Measurements from ENCODE around the gene HOTAIR. TPM values are rescaled to one million over a fixed set of nuclear protein-coding genes. Genes with fewer than 3 reads are reported as not detected.

Gene HOTAIR
- total and polyA plus RNA-seq, 4 donors, result 9.7 TPM; not detected in 3

GRCh38 chr12:53972152-53972702 lies 2.5 kb downstream of the HOTAIR start:
- intact Hi-C loops (cut with DNase I), result no loop called here
- no peaks in the 10 kb centered on the region for H3K4me1 ChIP-seq (ENCODE audit: control insufficient read depth in 1 of 2, insufficient read depth in 2 of 2, low read length in 2 of 2)
- WGBS, 2 donors, result 27 to 33% methylated on average over 9 of the region's 9 CpGs
- no peak overlapping the region for H3K4me3 ChIP-seq (ENCODE audit: low read length in 2 of 2)
- H3K27me3 ChIP-seq (ENCODE audit: control insufficient read depth in 1 of 2, insufficient read depth in 2 of 2, low read length in 1 of 2), result no peaks in the 10 kb centered on the region
- H3K27ac ChIP-seq (ENCODE audit: low read depth in 1 of 2, low read length in 2 of 2), result no peak overlapping the region
- DNase-seq, result no peak
- no peaks in the 10 kb centered on the region for H3K36me3 ChIP-seq (ENCODE audit: control insufficient read depth in 1 of 2, insufficient read depth in 2 of 2, low read length in 1 of 2)
- no peaks in the 10 kb centered on the region for H3K9me3 ChIP-seq (ENCODE audit: control insufficient read depth, low read length)
- no peak for ATAC-seq (ENCODE audit: low FRiP score)

GRCh38 chr12:53971686-53972085 lies 3.1 kb downstream of the HOTAIR start:
- ATAC-seq (ENCODE audit: low FRiP score), result no peak
- H3K4me1 ChIP-seq (ENCODE audit: control insufficient read depth in 1 of 2, insufficient read depth in 2 of 2, low read length in 2 of 2), result no peaks in the 10 kb centered on the region
- no peaks in the 10 kb centered on the region for H3K27me3 ChIP-seq (ENCODE audit: control insufficient read depth in 1 of 2, insufficient read depth in 2 of 2, low read length in 1 of 2)
- no peaks in the 10 kb centered on the region for H3K36me3 ChIP-seq (ENCODE audit: control insufficient read depth in 1 of 2, insufficient read depth in 2 of 2, low read length in 1 of 2)
- no peaks in the 10 kb centered on the region for H3K9me3 ChIP-seq (ENCODE audit: control insufficient read depth, low read length)
- WGBS, 2 donors, result 19 to 49% methylated on average over 2 of the region's 2 CpGs
- intact Hi-C loops (cut with DNase I), result no loop called here
- no peak overlapping the region for H3K4me3 ChIP-seq (ENCODE audit: low read length in 2 of 2)
- no peak for DNase-seq
- H3K27ac ChIP-seq (ENCODE audit: low read depth in 1 of 2, low read length in 2 of 2), result no peak overlapping the region

GRCh38 chr12:53971129-53971528 lies 3.6 kb downstream of the HOTAIR start:
- Histone ChIP-seq H3K27ac (ENCODE audit: low read depth in 1 of 2, low read length in 2 of 2) (no peak overlapping the region), H3K36me3 (ENCODE audit: control insufficient read depth in 1 of 2, insufficient read depth in 2 of 2, low read length in 1 of 2) (no peaks in the 10 kb centered on the region), H3K9me3 (ENCODE audit: control insufficient read depth, low read length) (no peaks in the 10 kb centered on the region), H3K27me3 (ENCODE audit: control insufficient read depth in 1 of 2, insufficient read depth in 2 of 2, low read length in 1 of 2) (no peaks in the 10 kb centered on the region), H3K4me3 (ENCODE audit: low read length in 2 of 2) (no peak overlapping the region), H3K4me1 (ENCODE audit: control insufficient read depth in 1 of 2, insufficient read depth in 2 of 2, low read length in 2 of 2) (no peaks in the 10 kb centered on the region)
- intact Hi-C loops (cut with DNase I), result no loop called here
- ATAC-seq (ENCODE audit: low FRiP score), result no peak
- 77 to 81% methylated on average over 3 of the region's 3 CpGs for WGBS, 2 donors
- no peak for DNase-seq

DNA sequence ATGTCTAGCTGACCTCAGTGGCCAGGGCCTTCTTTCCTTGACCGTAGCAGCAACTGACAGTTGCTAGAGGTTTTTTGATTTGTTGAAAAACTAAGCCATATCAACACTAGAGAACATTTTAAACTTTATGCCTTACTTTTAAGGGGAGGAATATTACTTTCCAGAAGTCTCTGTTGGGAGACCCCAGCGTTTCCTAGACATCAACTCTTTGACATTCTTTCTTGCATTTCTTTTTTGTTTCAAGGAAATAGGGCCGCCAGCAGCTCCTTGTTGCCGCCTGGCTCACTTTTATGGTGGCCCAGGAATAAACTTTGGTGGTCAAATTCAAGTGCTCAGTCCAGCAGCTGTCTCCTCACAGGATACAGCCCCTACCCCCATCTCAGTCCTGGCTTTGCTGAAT lies 4.3 kb downstream of the HOTAIR start:
- no peak for ATAC-seq (ENCODE audit: low FRiP score)
- no peaks in the 10 kb centered on the region for H3K27me3 ChIP-seq (ENCODE audit: control insufficient read depth in 1 of 2, insufficient read depth in 2 of 2, low read length in 1 of 2)
- intact Hi-C loops (cut with DNase I), result no loop called here

DNA sequence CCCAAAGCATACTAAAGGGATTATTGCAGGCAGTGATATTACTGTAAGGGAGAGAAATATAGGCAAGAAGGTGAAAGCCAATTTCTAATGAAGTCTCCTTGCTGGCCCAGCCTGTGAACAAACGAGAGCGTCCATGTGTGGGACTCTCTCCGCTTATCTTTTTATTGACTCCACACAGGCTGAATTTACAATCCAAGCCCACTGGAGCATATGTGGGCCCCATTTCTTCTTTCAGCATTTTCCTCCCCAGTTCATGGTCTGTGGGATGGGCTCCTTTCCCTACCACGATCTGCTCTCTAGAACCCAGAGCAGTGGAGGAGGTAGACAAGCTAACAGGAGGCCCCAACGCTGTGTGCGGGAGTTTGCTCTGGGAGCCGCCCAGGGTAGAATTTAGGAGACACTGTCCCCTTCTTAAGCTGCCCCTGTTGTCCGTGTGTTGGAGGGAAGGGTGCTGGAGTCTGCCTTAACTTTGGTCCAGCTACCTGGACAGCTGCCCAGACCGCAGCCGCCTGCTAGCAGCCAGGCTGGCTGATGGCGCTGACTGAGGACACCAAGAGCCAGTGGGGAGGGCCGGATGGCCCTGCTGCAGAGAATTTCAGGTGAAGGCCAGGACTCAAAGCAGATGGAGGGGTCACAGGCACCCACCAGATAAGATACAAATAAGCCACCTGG lies 5.0 kb downstream of the HOTAIR start:
- no peak for DNase-seq
- Histone ChIP-seq H3K4me1 (ENCODE audit: control insufficient read depth in 1 of 2, insufficient read depth in 2 of 2, low read length in 2 of 2) (no peaks in the 10 kb centered on the region), H3K4me3 (ENCODE audit: low read length in 2 of 2) (no peak overlapping the region), H3K27ac (ENCODE audit: low read depth in 1 of 2, low read length in 2 of 2) (no peak overlapping the region), H3K27me3 (ENCODE audit: control insufficient read depth in 1 of 2, insufficient read depth in 2 of 2, low read length in 1 of 2) (no peaks in the 10 kb centered on the region), H3K9me3 (ENCODE audit: control insufficient read depth, low read length) (no peaks in the 10 kb centered on the region), H3K36me3 (ENCODE audit: control insufficient read depth in 1 of 2, insufficient read depth in 2 of 2, low read length in 1 of 2) (no peaks in the 10 kb centered on the region)
- intact Hi-C loops (cut with DNase I), result no loop called here
- 23 to 24% methylated on average over 12 of the region's 12 CpGs for WGBS, 2 donors
- ATAC-seq (ENCODE audit: low FRiP score), result no peak

More for the DNA sequence above, 4.3 kb downstream of the HOTAIR start:
- no peaks in the 10 kb centered on the region for H3K4me1 ChIP-seq (ENCODE audit: control insufficient read depth in 1 of 2, insufficient read depth in 2 of 2, low read length in 2 of 2)
- H3K27ac ChIP-seq (ENCODE audit: low read depth in 1 of 2, low read length in 2 of 2), result no peak overlapping the region
- H3K4me3 ChIP-seq (ENCODE audit: low read length in 2 of 2), result no peak overlapping the region
- 60 to 63% methylated on average over 4 of the region's 4 CpGs for WGBS, 2 donors
- DNase-seq, result no peak
- H3K36me3 ChIP-seq (ENCODE audit: control insufficient read depth in 1 of 2, insufficient read depth in 2 of 2, low read length in 1 of 2), result no peaks in the 10 kb centered on the region
- no peaks in the 10 kb centered on the region for H3K9me3 ChIP-seq (ENCODE audit: control insufficient read depth, low read length)

DNA sequence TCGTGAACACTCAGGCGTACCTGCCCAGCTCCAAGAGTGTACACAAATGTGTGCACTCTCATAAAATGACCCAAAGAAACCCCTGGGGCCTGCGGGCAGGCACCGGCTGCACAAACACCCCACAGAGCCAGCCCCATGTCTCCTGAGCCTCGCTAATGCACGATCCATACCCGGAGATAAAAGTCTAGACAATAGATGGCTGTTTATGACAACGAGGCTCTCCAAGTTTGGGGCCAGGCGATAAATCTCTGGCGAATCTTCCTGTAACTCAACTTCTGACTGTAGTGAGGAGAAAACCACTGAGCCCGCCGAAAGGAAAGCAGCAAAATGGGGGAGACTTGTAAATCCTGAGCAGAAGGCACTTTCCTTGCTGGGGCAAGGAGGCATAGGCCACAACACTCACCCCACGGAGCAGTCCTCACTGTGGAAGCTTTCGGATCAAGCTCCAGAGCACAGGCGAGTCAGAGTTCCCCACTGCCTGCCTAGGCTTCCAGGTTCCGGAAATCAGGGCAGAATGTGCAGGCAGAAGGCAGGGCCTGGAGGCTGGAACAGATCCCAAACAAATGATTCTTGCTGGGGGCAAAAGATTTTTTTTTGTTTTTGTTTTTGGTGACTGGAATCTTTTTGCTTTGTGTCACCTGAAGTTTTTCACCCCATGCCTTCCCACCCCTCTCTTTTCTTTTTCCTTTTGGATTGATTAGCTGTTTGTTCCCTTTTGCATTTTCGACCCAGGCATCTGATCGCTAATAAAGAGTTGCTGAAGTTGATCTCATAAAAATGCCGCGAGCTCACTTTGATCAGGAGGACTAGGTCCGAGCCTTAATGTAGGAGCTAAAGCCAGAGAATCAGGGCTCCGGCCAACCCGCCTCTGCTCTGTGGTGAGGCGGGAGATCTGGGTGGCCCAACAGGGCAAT lies 6.3 kb downstream of the HOTAIR start:
- ATAC-seq (ENCODE audit: low FRiP score) (no peak), DNase-seq (peak in 1 of 2 donors; percentile 67)
- intact Hi-C loops (cut with DNase I), result no loop called here
- no peak overlapping the region for H3K27ac ChIP-seq (ENCODE audit: low read depth in 1 of 2, low read length in 2 of 2)
- 67% methylated on average over 24 of the region's 24 CpGs for WGBS, 2 donors
- no peaks in the 10 kb centered on the region for H3K36me3 ChIP-seq (ENCODE audit: control insufficient read depth in 1 of 2, insufficient read depth in 2 of 2, low read length in 1 of 2)
- no peaks in the 10 kb centered on the region for H3K4me1 ChIP-seq (ENCODE audit: control insufficient read depth in 1 of 2, insufficient read depth in 2 of 2, low read length in 2 of 2)
- H3K9me3 ChIP-seq (ENCODE audit: control insufficient read depth, low read length), result no peaks in the 10 kb centered on the region
- no peak overlapping the region for H3K4me3 ChIP-seq (ENCODE audit: low read length in 2 of 2)
- no peaks in the 10 kb centered on the region for H3K27me3 ChIP-seq (ENCODE audit: control insufficient read depth in 1 of 2, insufficient read depth in 2 of 2, low read length in 1 of 2)

DNA sequence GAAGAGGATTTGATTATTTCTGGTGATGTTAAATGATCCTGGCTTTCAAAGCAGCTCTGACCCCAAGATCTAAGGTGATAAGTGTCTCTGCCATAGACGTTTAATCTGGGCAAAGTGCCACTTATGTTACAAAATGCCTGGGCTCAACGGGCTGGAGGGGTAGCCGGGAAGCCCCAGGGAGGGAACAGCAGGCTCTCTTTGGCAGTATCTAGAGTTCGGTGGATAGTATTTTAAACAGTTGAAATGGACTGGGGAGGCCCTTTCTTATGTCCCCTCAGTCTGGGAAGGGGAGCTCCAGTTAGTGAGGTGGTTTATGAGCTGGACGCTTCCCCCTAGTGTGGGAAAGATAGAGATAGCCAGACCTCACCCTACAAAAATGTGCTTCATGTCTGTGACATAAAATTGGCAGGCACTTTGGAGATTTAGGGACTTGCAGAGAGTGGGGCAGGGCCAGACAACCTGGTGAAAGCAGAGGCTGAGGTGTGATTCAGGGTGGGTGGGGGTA lies 7.3 kb downstream of the HOTAIR start:
- WGBS, 2 donors, result 54 to 58% methylated on average over 5 of the region's 5 CpGs
- H3K9me3 ChIP-seq (ENCODE audit: control insufficient read depth, low read length), result no peaks in the 10 kb centered on the region
- H3K4me3 ChIP-seq (ENCODE audit: low read length in 2 of 2), result no peak overlapping the region
- peak in 1 of 2 donors; percentile 61 for DNase-seq
- no peaks in the 10 kb centered on the region for H3K27me3 ChIP-seq (ENCODE audit: control insufficient read depth in 1 of 2, insufficient read depth in 2 of 2, low read length in 1 of 2)
- H3K4me1 ChIP-seq (ENCODE audit: control insufficient read depth in 1 of 2, insufficient read depth in 2 of 2, low read length in 2 of 2), result no peaks in the 10 kb centered on the region
- intact Hi-C loops (cut with DNase I), result no loop called here
- H3K27ac ChIP-seq (ENCODE audit: low read depth in 1 of 2, low read length in 2 of 2), result no peak overlapping the region
- H3K36me3 ChIP-seq (ENCODE audit: control insufficient read depth in 1 of 2, insufficient read depth in 2 of 2, low read length in 1 of 2), result no peaks in the 10 kb centered on the region
- no peak for ATAC-seq (ENCODE audit: low FRiP score)

DNA sequence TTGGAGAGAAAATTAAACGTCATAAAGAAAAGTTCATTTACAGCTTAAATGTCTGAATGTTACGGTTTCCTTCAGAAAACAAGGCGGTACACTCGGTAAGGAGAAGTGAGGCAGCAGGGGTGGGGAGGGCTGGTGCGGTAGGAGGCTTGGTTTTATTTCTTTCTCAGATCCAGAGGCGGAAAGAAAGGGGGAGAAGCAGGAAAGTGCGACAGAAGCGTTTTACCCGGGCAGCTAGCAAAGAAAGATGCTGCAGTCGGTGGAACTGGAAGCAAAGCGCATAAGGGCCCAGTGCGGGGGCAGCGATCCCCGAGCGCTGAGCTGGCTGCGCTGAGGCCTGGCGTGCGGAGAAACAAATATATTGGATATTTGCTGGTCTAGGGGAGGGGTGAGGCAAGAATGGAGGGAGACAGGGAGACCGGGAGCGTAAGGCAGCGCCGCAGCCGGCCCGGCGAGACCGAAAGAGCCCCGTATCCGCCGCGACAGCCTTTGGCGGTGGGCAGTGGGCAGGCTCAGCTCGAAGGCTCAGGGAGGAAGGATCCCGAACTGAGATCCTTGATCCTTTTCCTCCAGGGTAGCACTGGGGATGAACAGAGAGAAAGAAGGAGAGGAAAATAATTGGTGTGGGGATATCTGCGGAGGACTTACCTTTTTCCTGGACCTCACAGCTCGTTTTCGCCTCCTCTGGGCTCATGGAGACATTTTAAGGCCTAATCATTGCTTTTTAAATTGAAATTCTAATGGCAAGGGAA lies 8.2 kb downstream of the HOTAIR start:
- Histone ChIP-seq H3K9me3 (ENCODE audit: control insufficient read depth, low read length) (no peaks in the 10 kb centered on the region), H3K27ac (ENCODE audit: low read depth in 1 of 2, low read length in 2 of 2) (no peak overlapping the region), H3K27me3 (ENCODE audit: control insufficient read depth in 1 of 2, insufficient read depth in 2 of 2, low read length in 1 of 2) (no peaks in the 10 kb centered on the region), H3K36me3 (ENCODE audit: control insufficient read depth in 1 of 2, insufficient read depth in 2 of 2, low read length in 1 of 2) (no peaks in the 10 kb centered on the region), H3K4me3 (ENCODE audit: low read length in 2 of 2) (no peak overlapping the region), H3K4me1 (ENCODE audit: control insufficient read depth in 1 of 2, insufficient read depth in 2 of 2, low read length in 2 of 2) (no peaks in the 10 kb centered on the region)
- intact Hi-C loops (cut with DNase I), result no loop called here
- peak in 1 of 2 donors; percentile 80 for DNase-seq
- WGBS, 2 donors, result 28 to 41% methylated on average over 36 of the region's 36 CpGs
- peak; percentile 56 for ATAC-seq (ENCODE audit: low FRiP score)

Data from aorta (tissue), 5 donors.